GM19023 (cell line): Measurements from ENCODE around the gene ARPC5L.
"Not testable (repeated sequence)": the region's sequence is repeated elsewhere in the genome, so short reads cannot be mapped to it uniquely, and the experiment has no call there.

Source experiments
- ATAC-seq: cut with Tn5 transposase; IDR thresholded peaks from one replicate; pipeline ENCODE4 v1.9.1; 2021; ENCODE audit warnings: mild to moderate bottlenecking, moderate library complexity; ENCODE audit not compliant: unreplicated experiment

The ARPC5L gene

DNA sequence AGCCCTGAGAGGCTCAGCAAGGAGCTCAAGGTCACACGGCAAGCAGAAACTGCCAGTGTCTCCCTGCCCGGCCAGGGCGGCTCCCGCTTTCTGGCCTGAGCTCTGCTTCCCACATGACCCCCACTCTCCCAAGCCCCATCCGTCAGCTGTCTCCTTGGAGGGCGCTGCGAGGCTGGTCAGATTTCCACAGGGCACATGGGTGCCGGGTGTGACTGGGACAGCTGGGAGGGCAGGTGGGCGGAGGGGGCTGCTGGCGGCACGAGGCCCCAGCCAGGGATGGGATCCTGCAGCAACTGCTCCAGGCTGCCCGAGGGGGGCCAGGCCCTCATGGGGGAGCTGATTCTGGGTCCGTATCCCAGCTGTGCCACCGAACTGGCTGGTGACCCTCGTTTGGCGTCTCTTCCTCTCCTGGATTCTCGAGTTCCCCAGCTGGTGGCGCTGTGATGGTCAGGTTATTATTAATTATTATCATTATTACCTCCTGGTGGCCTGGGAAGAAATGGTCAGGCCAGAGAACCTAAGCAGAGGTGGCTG lies 21.6 kb upstream of the ARPC5L start:
- no peak for ATAC-seq

DNA sequence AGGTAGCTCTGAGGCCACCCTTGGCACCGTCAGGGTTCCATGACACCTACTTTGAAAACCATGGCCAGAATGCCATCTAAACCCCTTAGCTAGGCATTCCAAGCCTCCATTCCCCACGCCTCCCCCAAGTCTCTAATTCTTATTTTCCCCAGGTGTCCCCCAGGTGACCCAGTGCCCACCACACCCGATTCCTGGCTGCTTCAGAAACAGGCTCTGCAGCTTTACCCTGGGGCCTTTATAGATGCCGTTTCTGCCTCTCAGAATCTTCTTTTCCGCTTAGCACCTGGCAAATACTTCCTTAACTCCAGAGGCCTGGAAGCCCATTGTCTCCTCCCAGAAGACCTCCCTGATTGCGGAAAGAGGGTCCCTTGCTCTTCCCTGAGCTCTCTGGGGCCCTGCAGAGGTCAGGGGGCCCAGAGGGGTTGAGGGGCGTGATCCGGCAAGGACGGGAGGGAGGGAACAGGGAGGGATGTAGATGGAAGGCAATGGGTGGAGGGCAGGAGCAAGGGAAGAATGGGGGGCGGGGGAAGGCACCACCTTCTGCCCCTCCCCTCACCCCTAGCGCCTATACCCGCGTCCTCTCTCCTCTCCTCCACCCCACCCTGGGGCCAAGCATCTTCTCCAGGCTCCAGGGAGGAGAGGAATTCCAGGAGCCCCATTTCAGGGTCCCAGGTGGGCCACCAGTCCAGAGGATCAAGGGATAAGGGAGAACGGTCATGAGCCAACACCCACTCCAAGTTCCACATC lies 20.7 kb upstream of the ARPC5L start:
- ATAC-seq = no peak

DNA sequence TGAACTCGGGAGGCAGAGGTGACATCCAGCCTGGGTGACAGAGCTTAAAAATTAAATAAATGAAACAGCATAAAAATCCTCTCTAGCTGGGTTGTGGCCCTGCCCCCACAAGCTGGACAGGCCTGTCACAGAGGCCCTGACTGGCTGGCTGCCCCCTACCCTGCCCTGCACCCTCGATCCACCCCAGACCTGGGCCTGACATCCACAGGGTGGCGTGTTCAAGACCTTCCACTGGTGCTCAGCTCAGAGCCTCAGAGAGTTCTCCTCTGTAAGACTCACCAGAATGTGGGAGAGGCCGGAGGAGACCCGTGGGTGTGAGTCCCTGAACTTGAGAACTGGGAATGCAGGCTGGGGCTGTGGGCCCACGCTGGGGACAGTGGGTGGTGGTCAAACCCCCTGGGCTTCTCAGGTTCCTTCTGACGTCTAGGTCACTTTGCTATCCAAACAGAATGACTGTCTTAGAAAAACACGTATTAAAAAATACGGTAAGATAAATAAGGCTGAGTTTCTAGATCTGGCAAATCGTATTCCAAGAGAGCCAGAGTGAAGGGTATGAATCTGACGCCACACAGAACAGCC lies 18.4 kb upstream of the ARPC5L start:
- no peak for ATAC-seq

GRCh38 chr9:124844291-124844690 lies 17.6 kb upstream of the ARPC5L start:
- no peak for ATAC-seq

DNA sequence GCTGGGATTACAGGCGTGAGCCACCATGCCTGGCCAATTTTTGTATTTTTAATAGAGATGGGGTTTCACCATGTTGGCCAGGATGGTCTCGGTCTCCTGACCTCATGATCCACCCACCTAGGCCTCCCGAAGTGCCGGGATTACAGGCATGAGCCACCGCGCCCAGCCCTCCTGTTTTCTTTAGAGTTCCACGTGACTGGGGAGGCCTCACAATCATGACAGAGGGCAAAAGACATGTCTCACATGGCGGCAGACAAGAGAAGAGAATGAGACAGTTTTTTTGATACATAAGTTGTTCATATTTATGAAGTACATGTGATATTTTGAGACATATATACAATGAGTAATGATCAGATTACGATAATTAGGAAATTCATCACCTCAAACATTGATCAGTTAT lies 15.5 kb upstream of the ARPC5L start:
- ATAC-seq = not testable (repeated sequence)

DNA sequence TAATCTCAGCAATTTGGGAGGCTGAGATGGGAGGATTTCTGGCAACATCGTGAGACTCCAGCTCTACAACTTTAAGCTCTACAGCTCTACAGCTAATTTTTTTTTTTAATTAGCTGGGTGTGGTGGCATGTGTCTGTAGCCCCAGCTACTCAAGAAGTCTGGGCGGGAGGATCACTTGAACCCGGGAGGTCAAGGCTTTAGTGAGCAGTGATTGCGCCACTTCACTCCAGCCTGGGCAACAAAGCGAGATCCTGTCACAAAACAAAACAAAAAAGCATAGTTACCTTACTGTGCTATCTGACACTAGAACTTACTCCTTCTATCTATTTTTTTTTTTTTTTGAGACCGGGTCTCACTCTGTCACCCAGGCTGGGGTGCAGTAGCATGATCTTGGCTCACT lies 15.0 kb upstream of the ARPC5L start:
- no peak for ATAC-seq

DNA sequence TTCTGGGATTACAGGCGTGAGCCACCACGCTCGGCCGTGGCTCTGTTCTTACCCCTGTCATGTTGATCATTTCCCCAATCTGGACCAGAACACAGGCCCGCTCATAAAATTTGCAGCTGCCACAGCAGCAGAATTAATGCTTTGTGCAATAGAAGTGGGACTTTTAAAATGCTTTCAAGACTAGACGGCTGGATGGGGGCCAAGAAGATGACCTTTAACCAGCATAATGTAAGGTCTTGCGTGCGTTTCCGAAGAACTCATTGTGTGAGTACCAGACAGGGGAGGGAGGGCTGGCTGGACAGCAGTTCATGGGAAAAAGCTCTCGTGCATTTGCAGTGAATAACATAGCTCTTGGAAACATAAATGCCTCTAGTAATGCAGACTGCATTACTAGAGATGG lies 12.1 kb upstream of the ARPC5L start:
- no peak for ATAC-seq

DNA sequence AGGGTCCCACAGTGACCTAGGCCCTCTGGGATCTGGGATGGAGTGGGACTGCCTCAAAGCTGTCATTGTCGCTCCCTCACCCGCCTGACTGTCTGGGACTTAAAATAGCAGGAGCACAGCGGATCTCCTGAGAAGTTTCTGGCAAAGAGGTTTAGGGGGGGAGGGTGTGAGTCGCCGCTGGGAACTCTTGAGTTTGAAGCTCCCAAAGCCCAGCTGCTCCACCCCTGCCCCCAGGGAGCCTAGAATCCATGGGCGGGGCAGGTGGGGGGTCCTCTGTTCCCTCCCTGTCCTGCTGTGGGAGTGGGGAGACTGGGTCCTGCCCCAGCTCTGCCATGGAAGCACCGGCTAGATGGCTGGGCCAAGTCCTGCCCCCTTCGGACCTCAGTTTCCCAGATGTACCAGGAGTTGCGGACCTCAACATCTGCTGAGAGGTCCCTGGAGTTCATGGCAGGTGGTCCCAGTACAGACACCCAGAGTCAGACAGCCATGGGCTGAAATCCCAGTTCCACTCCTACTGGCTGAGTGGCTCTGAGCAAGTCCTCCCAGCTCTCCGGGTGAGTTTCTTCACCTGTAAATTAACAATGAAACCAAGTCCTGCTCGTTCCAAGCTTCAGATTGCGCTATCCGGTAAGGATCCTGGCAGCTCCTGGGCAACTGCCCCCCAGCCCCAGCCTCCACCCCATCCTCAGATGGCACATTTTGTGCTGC lies 9.7 kb upstream of the ARPC5L start:
- ATAC-seq = no peak

DNA sequence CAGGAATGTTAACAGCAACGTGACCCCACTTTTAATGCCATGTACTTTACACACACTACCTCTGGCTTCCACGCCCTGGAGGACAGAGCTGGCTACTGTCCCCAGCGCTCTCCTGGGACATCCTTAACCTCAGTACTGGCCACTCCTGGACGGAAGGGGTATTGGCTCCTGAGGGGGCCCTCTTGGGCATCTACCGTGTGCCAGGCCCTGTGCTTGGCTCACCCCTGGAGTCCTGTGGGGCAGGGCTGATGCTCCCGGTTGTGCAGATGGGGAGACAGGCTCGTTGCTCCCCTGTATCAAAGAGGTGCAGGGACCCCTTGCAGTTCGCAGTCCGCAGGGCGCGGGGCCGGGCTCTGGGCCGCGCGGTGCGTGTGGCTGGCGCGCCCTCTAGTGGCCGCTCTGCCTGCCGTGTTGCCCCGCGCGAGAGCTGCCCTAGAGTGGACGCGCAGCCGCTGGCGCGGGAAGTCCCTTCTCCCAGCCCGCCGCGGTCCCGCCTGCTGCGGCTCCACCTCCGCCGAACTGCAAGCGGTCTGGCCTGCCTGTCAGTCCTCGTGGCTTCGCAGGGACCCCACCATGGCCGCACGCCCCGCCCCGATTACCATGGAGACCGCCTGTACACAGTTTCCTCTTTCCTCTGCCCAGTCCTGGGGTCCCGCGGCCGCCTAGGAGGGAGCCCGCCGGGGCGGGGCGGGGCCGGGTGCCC lies 8.9 kb upstream of the ARPC5L start, which contains the start of gene WDR38:
WDR38 (plus strand) TSS at position 632 of the 703 bp plus-strand sequence. CDS start 72 bp downstream, outside the sequence.
- ATAC-seq = peak; percentile 79

- no peak for ATAC-seq
Observed at GRCh38 chr9:124853605-124854143, 8.3 kb upstream of the ARPC5L start.

DNA sequence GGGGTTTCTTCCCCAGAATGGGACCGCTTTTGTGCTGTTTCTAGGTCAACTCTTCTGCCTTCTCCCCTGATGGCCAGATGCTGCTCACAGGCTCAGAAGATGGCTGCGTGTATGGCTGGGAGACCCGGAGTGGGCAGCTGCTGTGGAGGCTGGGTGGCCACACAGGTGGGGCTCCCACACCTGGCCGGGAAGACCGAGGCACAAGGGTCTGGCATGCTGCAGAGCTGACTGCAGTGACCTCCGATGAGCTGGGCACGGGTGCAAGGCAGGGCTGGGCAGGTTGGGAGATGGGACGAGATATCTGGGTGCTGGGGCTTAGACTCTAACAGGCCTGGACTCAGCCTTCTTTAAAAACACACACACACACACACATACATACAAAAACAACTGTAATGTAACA lies 7.8 kb upstream of the ARPC5L start:
- ATAC-seq = no peak

DNA sequence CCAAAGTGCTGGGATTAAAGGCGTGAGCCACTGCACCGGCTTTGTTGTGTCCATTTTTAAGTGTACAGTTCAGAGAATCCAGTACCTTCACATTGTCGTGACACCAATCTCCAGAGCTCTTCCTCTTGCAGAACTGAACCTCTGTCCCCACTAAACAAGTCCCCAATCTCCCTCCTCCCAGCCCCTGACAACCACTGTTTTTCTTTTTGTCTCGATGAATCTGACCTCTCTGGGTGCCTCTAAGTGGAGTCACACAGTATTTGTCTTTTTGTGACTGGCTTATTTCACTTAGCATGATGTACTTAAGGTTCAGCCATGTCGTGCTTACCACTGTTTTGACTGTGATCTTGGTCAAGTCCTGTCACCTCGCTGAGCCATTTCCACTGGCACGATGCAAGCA lies 7.1 kb upstream of the ARPC5L start:
- no peak for ATAC-seq

DNA sequence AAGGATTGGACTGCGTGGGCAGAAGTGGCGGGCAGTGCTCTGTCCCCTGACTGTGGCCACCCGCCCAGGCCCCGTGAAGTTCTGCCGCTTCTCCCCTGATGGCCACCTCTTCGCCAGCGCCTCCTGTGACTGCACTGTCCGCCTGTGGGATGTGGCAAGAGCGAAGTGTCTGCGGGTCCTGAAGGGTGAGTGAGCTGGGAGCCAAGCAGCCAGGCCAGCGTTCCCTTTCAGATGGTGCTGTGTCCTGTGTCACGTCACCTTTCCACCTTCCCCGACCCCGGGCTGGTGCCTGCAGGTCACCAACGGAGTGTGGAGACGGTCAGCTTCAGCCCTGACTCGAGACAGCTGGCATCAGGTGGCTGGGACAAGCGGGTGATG lies 6.4 kb upstream of the ARPC5L start:
- no peak for ATAC-seq

- no peak for ATAC-seq
Observed at GRCh38 chr9:124855944-124856765, 5.8 kb upstream of the ARPC5L start.

GRCh38 chr9:124857533-124858162 lies 4.3 kb upstream of the ARPC5L start:
- ATAC-seq = no peak

DNA sequence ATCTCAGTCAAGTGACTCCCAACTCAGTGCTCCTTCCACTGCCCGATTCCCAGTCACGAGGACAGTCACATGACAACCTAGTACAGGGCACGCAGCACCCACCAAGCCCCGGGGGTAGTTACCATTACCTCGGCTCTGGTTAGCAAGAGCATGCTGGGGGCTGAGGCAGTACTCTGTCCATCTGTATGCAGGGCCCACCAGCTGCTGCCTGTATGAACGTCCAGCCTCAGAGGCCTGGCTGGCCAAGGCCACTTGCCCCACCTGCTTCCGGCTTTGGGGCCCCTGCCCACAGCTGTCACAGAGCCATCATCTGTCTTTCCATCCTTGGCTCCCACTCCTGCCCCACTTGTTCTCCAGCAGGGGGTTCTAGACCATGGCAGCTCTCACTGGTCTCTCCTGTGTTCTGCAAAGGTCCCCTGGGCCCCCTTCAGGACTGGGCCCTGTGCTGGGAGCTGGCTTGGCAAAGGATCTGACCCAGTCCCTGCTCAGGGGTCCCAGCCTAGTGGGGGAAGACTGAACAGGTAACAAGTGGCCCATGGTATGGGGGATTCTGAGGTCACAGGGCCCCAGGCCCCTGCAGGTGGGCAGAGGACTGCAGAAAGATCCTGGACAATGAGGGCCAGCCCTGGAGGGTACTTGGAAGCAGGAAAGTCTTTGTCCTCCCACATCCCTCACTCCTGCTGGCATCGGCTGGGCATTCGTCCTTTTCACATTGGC lies 3.4 kb upstream of the ARPC5L start:
- ATAC-seq = no peak

- ATAC-seq = no peak
Observed at GRCh38 chr9:124859803-124860581, 1.9 kb upstream of the ARPC5L start.
